Activated CD8-positive, alpha-beta memory T cell treated with anti-CD3 and anti-CD28 coated beads, Interleukin-2, amount 50 U/mL, for 24 hours (primary cell): ENCODE results near the gene OTUB1.
"Not testable (repeated sequence)": the region's sequence is repeated elsewhere in the genome, so short reads cannot be mapped to it uniquely, and the experiment has no call there.

Experiments
- DNase-seq: peaks from one replicate; pipeline ENCODE4 v3.0.0-alpha.2; 2020; ENCODE audit errors: extremely low read depth

The OTUB1 gene, protein sequence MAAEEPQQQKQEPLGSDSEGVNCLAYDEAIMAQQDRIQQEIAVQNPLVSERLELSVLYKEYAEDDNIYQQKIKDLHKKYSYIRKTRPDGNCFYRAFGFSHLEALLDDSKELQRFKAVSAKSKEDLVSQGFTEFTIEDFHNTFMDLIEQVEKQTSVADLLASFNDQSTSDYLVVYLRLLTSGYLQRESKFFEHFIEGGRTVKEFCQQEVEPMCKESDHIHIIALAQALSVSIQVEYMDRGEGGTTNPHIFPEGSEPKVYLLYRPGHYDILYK

DNA sequence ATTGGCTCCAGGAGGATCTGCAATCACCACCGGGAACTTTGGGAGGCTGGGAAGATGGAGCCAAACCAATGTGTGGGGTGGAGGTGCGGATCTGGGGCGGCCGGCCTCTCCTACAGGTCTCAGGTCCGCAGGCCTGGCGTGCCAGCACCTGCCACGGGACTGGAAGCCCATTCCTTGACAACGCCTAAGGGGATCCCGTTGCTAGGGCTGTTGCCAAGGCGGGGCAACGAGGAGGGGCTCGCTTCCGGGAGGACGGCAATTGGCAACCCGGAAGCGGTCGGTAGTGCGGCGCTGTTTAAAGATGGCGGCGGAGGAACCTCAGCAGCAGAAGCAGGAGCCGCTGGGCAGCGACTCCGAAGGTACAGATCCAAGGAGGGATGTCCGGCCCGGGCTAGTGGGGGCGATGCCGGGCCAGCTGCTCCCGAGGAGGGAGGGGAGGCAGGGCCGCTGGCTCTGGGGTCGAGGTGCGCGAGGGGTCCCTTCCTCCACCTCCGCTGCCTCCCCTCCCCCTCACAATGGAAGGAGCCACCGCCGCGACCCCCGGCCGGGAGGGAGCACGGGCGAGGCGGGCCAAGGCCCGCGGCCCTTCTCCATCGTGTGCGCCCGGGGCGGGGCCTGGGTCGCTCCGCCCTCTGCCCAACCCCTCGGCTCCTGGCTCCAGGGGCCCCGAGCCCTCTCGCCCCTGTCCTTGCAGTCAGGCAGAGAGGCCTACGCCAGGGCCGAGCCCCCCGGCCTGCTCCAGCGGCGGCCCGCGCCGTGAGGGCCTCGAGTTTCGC lies at the start of gene OTUB1:
Gene OTUB1 (plus strand): TSS at position 283 of the 776 bp plus-strand sequence. CDS start 19 bp downstream, at position 302.
- DNase-seq: peak; percentile 66

DNA sequence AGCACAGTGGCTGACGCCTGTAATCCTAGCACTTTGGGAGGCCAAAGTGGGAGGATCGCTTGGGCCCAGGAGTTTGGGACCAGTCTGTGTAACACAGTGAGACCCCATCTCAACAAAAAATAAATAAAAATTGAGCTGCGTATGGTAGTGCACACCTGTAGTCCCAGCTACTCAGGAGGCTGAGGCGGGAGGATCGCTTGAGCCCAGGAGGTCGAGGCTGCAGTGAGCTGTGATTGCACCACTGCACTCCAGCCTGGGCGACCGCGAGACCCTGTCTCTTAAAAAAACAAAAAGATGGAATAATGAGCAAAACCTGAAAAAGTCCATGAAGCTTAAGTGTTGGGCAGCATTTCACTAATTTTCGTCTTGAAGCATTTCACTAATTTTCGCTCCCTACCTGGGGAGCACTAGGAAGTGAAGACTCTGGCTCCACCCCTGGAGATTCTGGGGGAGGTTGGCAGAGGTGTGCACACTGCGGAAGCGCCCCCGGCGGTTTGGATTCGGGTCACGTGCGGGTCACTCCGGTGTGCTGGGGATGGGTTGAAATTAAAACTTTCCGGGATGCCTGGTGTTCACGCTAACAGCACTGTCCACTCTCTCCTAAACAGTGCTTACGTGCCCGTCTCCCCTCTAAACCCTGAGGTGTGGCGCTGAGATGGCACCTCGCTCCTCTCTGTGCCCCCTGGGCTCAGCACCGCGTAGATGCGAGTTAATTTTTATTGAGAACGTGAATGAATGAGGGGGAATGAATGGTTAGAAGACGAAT lies 48.3 kb upstream of the OTUB1 start:
- DNase-seq: no peak

DNA sequence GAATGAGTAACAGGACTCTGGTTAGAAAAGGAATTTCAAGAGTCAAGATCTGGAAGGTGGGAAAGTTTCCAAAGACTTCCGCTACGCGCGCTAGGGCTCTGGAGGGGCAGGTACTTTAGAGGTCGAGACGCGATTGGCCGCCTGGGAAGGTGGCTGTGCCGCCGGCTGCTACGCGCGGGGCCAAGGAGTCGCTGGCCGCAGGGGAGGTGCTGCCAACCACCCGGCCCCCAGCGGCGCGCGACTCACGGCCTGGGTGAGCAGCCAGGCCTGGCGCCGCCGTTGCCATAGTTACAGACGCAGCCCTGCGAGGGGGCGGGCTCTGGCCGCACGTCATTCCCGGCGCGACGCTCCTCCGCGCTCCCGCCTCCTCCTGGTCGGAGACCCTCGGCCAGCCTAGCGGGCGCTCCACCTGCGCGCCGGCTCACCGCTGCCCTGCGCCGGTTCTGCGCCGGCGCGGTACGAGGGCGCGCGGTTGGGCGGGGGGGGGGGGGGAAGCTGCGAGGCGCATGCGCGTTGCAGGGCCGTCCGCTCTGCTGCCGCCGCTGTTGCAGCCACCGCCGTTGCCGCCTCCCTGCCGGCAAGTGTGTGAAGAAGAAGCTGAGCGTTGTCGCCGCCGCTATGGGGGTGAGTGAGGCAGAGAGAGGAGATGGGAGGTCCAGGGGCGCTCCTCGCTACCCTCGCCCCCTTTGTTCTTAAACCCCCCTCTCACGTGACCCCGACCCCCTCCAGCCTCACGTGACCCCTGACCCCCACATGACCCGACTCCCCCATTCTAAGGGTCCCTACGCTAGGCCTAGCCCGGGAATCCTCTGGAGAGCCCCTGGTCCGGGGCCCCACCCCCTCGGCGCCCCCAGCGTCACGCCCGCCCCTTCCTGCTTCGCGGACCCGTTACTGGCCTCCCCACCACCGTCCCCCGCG lies 47.5 kb upstream of the OTUB1 start, which contains the start of gene NAA40:
Gene NAA40 (plus strand): TSS at position 524 of the 918 bp plus-strand sequence. CDS start 95 bp downstream, at position 619.
- peak; percentile 84 for DNase-seq

DNA sequence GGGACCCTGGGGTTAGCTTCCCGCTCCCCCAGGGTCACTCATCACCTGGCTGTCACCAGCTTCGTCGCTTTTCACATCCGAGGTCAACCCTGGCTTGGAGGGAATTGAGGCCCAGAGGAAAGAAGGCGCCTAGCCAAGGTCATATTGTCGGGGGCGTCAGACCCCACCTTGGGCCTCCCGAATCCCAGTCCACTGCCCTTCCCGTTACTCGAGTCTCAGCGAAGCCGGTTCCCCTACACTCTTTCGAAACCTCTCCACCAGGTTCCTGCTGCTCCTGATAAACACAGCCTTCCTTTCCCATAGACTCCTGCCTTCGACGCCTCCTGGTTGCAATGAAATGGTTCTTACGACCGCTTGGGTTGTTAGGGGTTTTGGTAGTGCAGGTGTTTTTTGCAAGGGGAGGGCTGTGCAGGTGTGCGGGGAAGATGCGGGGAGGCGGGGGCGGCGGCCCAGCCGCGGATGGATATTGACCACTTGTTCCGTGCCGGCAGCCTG lies 46.8 kb upstream of the OTUB1 start:
- DNase-seq: no peak

DNA sequence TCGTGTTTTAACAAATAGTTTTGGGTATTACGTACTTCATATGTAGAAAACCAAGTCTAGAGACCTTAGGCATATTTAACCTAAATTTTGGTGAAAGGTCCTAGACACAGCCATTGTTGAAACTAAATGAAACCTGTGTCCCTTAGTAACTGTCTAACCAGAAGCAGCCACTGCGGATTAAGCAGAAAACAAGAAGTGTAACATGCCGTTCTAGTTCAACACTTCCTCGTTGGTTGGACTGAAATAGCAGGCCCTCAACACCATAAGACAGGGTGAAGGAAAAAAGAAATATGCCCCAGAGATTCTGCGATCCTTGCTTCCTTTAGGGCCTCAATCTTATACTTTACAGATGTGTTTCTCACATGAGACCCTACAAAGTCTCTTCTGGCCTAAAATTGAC lies 45.5 kb upstream of the OTUB1 start:
- DNase-seq: no peak

DNA sequence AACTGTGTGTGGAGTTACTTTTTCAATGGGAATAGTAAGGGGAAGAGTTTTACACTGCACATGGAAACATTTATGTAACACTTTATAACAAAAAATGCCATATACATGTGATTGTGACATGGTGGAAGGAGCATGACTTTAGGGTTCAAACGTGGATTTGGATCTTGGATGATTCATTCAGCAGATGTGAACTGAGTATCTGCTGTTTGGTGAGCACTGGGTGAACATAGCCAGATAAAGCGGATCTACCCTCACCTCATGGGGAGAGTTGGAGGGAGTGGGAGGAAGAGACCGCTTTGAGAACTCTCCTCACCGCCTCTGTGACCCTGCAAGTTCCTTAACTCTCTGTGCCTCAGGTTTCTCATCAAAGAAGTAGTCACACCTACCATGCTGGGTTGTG lies 44.3 kb upstream of the OTUB1 start:
- no peak for DNase-seq

DNA sequence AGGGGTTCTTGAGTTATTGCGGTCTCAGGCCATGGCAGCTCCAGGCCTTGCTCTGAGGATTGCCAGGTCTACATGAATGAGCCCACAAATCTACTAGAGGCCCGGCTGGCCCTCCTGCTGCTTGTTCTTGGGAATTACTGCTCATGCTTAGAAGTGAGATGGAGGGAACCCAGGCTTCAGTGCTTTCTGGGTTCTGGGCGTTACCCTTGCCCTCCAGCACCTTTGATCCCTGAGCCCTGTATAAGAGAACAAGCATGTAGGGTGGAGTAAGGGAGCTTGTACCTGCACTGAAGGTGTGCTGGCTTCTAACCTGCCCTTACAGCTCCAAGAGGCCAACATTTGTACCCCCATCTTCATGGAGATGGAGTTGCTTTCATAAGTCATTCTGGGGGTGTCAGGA lies 43.4 kb upstream of the OTUB1 start:
- DNase-seq: no peak

DNA sequence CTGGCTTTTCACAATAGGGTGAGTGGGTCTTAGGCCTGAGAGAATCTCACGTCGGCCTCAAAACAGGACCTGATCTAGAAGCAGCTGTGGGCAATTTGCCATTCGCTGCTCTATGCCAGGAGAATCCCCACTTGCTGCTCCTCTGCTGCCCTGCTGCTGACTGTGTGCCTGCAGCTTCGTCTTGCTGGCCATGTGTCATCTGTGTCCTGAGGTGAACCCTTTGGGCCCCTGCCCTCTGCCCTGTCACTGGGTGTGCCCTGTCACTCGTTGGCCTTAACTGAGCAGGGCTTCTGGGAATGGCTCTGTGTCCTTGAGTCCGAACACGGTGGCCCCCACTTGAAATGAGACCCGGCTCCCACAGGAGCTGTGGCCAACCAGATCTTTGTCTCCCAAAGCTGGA lies 41.3 kb upstream of the OTUB1 start:
- no peak for DNase-seq

DNA sequence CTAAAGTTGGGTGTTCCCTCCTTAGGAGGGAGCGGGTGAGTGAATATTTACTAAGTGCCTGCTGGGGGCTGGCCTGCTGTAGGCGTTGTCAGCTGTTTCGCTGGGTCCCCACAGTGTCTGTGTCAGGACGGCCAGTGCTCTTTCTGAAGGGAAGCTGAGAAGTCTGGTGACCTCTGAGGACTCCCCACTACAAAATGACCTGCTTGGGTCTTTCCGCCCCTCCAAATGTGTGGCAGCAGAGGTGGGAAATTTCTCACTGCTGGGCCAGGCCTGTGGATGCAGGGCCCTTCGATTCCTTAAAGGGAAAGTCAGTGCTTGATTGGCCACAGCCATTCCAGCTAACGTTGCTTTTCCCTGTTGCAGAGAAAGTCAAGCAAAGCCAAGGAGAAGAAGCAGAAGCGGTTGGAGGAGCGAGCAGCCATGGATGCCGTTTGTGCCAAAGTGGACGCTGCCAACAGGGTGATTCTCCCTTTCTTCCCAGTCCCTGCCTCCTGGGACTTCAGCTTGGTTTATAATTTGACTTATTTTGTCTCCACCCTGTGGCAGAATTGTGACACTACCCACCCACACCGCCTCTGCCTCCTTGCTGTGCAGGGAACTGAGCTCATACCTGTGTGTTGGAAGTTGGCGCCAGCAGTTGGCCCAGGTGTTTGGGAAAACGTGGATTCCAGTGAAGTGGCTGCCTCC lies 40.6 kb upstream of the OTUB1 start:
- no peak for DNase-seq

DNA sequence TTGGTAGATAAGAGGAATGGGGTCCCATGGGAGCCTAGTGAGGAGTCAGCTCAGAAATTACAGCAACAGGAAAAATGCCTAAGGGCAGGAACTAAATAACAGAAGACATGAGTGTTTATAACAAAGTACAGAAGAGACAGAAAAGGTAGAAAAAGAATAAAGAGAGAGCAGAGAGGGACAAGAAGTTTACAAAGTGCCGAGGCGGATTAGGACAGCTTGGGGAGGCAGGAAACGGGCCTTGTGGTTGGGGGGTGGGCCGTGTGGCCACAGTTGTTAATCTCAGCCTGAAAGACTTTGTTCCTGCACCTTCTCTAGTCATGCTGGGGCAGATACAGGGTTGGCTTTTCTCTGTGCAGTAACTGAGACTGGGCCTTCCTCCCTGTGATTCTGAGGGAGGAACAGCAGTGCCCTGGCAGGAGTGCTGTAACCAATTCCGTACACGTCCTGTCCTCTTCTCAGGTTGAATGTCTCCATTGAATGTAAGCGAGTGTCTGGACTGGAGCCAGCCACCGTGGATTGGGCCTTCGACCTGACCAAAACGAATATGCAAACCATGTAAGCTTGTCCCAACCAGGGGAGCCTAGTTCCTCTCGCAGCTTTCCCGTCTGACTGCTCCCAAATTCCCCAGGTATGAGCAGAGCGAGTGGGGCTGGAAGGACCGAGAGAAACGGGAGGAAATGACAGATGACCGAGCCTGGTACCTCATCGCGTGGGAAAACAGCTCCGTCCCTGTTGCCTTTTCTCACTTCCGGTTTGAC lies 34.3 kb upstream of the OTUB1 start:
- DNase-seq: no peak

DNA sequence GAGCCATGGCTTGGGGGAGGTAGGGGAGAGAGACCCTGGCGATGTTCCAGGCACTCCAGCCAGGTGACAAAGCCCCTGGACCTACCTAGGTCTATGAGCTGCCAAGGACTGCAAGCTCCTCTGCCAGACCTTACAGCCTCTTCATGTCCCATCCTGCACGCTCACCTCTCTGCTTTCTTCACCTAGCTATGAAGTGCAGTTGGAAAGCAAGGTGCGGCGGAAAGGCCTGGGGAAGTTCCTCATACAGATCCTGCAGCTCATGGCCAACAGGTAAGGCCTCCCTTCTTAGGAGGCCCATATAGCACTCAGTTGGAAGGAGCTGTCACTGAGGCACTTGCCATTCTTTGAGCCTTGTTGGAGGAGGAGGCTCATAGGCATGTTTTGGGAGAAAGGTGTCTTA lies 33.7 kb upstream of the OTUB1 start:
- DNase-seq: no peak

DNA sequence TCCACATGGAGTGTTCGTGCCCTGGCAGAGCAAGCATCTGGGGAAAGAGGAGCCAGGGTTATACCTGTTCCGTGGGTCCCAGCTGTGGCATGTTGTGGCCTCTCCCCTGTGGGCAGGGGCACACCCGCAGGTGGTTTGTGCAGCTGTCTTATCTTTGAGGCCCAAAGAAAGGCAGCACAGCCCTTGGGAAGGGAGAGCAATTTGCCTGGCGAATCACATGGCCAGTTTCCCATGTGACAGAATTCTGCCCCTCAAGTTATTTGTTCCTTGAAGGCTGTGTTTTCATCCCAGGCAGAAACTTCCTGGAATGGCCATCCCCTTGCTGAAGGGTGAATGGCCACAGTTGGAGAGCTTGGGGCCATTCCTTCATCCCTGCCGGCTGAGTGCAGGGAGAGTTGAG lies 28.2 kb upstream of the OTUB1 start:
- DNase-seq: no peak

DNA sequence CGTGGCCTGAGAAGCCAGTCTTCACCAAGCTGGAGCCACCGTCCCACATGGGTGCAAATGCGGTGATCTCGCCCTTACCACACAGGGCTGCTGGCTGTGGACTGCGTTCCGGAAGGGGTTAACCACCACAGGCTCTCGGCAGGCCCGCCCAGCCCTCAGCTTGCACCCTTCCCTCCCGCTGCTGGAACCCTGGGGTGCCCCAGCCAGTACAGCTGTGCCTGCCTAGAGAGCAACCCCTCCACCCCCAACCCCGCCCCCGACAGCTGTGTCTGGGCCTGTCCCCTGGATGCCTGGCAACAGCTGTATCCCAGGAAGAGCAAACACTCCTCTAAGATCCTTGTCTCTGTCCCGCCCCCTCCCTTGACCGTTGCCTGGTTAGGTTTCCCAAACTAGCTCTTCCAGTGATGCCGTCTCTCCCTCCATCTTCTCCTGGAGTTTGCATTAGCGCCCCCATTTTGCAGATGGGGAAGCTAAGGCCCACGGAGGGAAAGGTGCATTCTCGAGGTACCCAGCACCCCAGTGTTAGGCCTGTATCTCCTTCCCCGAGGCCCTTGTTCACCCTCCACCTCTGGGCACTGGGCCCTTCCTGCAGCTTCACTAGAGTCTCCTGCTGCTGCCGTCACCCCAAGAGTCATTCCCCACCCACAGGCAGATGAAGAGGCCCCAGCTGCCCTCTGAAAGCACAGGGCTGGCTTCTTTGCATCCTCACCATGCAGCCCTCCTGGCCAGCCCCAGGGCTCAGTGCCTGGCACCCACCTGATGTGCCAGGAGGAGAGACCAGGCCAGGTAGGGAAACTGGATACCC lies 24.4 kb upstream of the OTUB1 start:
- DNase-seq: no peak

DNA sequence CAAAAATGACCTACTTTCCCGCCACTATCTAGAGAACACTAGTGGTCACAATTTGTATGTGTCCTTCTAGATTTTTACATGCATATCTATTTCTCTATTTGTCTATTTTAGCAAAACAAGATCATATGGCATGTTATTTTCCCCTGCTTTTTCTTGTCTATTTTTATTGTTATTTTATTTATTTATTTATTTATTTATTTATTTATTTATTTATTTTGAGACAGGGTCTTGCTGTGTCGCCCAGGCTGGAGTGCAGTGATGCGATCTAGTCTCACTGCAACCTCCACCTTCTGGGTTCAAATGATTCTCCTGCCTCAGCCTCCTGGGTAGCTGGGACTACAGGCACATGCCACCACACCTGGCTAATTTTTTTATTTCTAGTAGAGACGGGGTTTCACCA lies 22.3 kb upstream of the OTUB1 start:
- not testable (repeated sequence) for DNase-seq

DNA sequence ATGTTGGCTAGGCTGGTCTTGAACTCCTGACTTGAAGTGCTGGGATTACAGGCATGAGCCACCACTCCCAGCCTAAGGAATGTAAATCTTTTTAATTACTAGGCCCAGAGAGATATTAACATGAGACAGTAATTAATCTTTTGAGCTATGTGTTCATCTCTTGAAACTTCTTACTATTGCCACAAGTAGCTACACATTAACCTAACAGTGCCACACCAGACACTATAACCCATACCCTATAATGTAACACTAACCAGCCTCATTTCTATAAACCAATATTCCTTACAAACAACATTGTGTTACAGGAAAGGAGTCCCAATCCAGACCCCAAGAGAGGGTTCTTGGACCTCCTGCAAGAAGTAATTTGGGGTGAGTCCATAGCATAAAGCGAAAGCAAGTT lies 19.8 kb upstream of the OTUB1 start:
- no peak for DNase-seq

DNA sequence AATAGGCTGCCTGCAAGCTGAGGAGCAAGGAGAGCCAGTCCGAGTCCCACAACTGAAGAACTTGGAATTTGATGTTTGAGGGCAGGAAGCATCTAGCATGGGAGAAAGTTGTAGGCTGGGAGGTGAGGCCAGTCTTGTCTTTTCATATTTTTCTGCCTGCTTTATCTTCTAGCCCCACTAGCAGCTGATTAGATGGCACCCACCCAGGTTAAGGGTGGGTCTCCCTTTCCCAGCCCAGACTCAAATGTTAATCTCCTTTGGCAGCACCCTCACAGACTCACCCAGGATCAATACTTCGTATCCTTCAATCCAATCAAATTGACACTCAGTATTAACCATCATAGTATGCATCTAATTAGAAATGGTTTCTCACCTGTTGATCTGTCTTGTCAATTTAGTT lies 16.8 kb upstream of the OTUB1 start:
- DNase-seq: no peak

DNA sequence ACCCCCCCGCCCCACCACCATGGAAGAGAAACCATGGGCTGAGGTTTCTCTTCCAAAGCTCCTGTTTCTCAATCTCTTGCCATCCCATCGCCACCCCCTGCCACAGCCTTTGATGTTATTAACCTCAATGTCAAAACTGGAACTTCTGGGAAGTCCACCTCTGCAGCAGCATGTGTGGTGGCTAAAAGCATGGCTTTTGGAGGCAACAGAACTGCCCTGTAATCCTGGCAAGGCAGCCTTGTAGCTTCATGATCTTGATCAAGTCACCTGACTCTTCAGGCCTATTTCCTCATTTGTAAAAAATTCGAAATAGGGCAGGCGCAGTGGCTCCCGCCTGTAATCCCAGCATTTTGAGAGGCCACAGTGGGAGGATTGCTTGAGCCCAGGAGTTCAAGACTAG lies 15.3 kb upstream of the OTUB1 start:
- no peak for DNase-seq

DNA sequence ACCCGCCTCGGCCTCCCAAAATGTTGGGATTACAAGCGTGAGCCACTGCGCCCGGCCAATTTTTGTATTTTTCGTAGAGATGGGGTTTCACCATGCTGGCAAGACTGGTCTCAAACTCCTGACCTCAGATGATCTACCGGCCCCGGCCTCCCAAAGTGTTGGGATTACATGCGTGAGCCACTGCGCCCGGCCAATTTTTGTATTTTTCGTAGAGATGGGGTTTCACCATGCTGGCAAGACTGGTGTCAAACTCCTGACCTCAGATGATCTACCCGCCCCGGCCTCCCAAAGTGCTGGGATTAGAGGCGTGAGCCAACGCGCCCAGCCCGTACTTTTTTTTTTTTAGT lies 12.4 kb upstream of the OTUB1 start:
- not testable (repeated sequence) for DNase-seq
